ENCODE data around the gene MLH1. TPM values are rescaled to one million over a fixed set of nuclear protein-coding genes. Genes with fewer than 3 reads are reported as not detected.

Gene MLH1
- total and polyA plus RNA-seq, 10 of the 15 experiments (the other 5 are each of a cell fraction or from before 2014, with no cell fraction given): 58.6 to 109 (median 81.4) TPM

- H2AFZ ChIP-seq (ENCODE audit: control insufficient read depth, low read depth, low read length): no peak overlapping the region
- no peaks in the 10 kb centered on the region for H3K79me2 ChIP-seq (ENCODE audit: control insufficient read depth, insufficient read depth, low read length)
- no peak overlapping the region for H3K4me2 ChIP-seq (ENCODE audit: control insufficient read depth, insufficient read depth)
- POLR2A ChIA-PET: interaction anchor here (1.4 kb wide), 1 partner anchor 33 kb away, joined by 6 read pairs; the partner anchor contains the start of genes EPM2AIP1 and MLH1
- no peak overlapping the region for H3K9ac ChIP-seq (ENCODE audit: control insufficient read depth, insufficient read depth, low read length)
- H3K27ac ChIP-seq (ENCODE audit: control insufficient read depth, insufficient read depth): no peak overlapping the region
- SMC1A ChIA-PET (ENCODE audit: uncharacterized antibody, unreplicated experiment): interaction anchor here (1.0 kb wide), 1 partner anchor 8 kb away, joined by 4 read pairs; no protein-coding TSS in a partner anchor
- intact Hi-C loops (cut with micrococcal nuclease; ENCODE audit: unreplicated experiment): no loop called here
- ATAC-seq (no peak), FAIRE-seq (no peak), DNase-seq (ENCODE audit: low read depth, low spot score) (no peak)
- in situ Hi-C loops (cut with MboI): no loop called here
- no TSS peak for BruUV-seq (replicated peaks)
- 97% methylated on average over 5 of the region's 5 CpGs for WGBS (ENCODE audit: insufficient coverage, insufficient replicate concordance, low lambda C conversion rate, missing lambda C conversion rate)
- peaks cover 4% of the 10 kb centered on the region; the same call in 1 of the 2 replicates for H3K4me1 ChIP-seq (ENCODE audit: control insufficient read depth, insufficient read depth, low read length)
- no peaks in the 10 kb centered on the region for H3K9me3 ChIP-seq (replicated peaks; ENCODE audit: control insufficient read depth, insufficient read depth, low read length)
- H3K27me3 ChIP-seq (replicated peaks in 1 of 2; ENCODE audit: control insufficient read depth in 2 of 2, insufficient read depth in 2 of 2, low read length in 1 of 2): no peaks in the 10 kb centered on the region
- no peak overlapping the region for H3K4me3 ChIP-seq
- RAD21 ChIA-PET (ENCODE audit: unreplicated experiment): no interaction called here
- peaks cover 2% of the 10 kb centered on the region; the same call in 1 of the 2 replicates for H4K20me1 ChIP-seq (ENCODE audit: control insufficient read depth, insufficient read depth)
- H3K36me3 ChIP-seq (ENCODE audit: control insufficient read depth in 2 of 2, insufficient read depth in 2 of 2, low read length in 1 of 2): peaks cover 5 to 32% of the 10 kb centered on the region in 2 experiments
- CTCF ChIA-PET: no interaction called here
- TF ChIP-seq RELB (IDR thresholded peaks at IDR 0.05; ENCODE audit: low read depth): no peak
- TF ChIP-seq NR2C2 (IDR thresholded peaks at IDR 0.05; ENCODE audit: borderline replicate concordance, control insufficient read depth, insufficient read length, low read depth): no peak
- no peak for TF ChIP-seq TCF12 (IDR thresholded peaks at IDR 0.05; ENCODE audit: low read depth, low read length)
- TF ChIP-seq CBX3 (IDR thresholded peaks at IDR 0.05; ENCODE audit: borderline replicate concordance, low read depth): no peak
- no peak for TF ChIP-seq EP300 (IDR thresholded peaks at IDR 0.05; ENCODE audit: borderline replicate concordance in 1 of 2, control insufficient read depth in 1 of 2, low read depth in 2 of 2, low read length in 2 of 2)
- no peak for TF ChIP-seq ZBTB40 (IDR thresholded peaks at IDR 0.05; ENCODE audit: borderline replicate concordance)
- TF ChIP-seq RAD21 (IDR thresholded peaks at IDR 0.05; ENCODE audit: insufficient read depth, low read depth, low read length): no peak
- no peak for TF ChIP-seq BMI1 (IDR thresholded peaks at IDR 0.05; ENCODE audit: borderline replicate concordance)
- no peak for TF ChIP-seq IRF5 (IDR thresholded peaks at IDR 0.05; ENCODE audit: borderline replicate concordance)
- TF ChIP-seq ZNF592 (IDR thresholded peaks at IDR 0.05): no peak
- no peak for TF ChIP-seq NBN (IDR thresholded peaks at IDR 0.05)
These were observed 33.5 kb downstream of the MLH1 start for GRCh38 chr3:37026851-37027250.

Measured in GM12878 (cell line).